CD4-positive, CD25-positive, alpha-beta regulatory T cell (primary cell): ENCODE results near the gene ALLC. TPM values are rescaled to one million over a fixed set of nuclear protein-coding genes. Genes with fewer than 3 reads are reported as not detected.
"Not testable (repeated sequence)": the region's sequence is repeated elsewhere in the genome, so short reads cannot be mapped to it uniquely, and the experiment has no call there.

Experiments used
- ATAC-seq, 2 donors: fragments of 150-1000 bp; cut with Tn5 transposase; one replicate each; pipeline ENCODE4 v1.10.0; 2021; ENCODE audit warnings: low read depth in 2 of 2, moderate number of reproducible peaks in 2 of 2, moderate library complexity in 1 of 2
- DNase-seq, 3 donors: peaks; one replicate each; pipeline versions ENCODE4 v3.0.0 to v3.0.0-alpha.2; 2012 to 2022; ENCODE audit warnings: mixed read lengths in 1 of 3
- H3K27ac ChIP-seq: one replicate; pipeline ENCODE4 v1.7.0; 2013; ENCODE audit warnings: mild to moderate bottlenecking, low read length; ENCODE audit not compliant: insufficient read depth, poor library complexity, severe bottlenecking
- H3K27me3 ChIP-seq: one replicate; pipeline ENCODE4 v1.7.0; 2013; ENCODE audit warnings: low read length; ENCODE audit not compliant: control insufficient read depth, insufficient read depth
- H3K36me3 ChIP-seq: one replicate; pipeline ENCODE4 v1.7.0; 2013; ENCODE audit warnings: mild to moderate bottlenecking, low read length, moderate library complexity; ENCODE audit not compliant: control insufficient read depth, insufficient read depth
- H3K4me1 ChIP-seq: 2 replicates; pipeline ENCODE4 v1.7.0; 2013; ENCODE audit warnings: mild to moderate bottlenecking, low read length; ENCODE audit not compliant: insufficient read depth, control insufficient read depth, poor library complexity, severe bottlenecking
- H3K4me3 ChIP-seq: one replicate; pipeline ENCODE4 v1.7.0; 2013; ENCODE audit warnings: low read depth, mild to moderate bottlenecking, low read length, moderate library complexity
- H3K9me3 ChIP-seq, 2 experiments: 1 replicate in 1 of 2; 2 replicates in 1 of 2; pipeline ENCODE4 v1.7.0; 2013; ENCODE audit warnings: low read length in 2 of 2, mild to moderate bottlenecking in 1 of 2, moderate library complexity in 1 of 2; ENCODE audit not compliant: control insufficient read depth in 2 of 2
- H3K27ac Mint-ChIP-seq, 3 donors: one replicate each; pipeline ENCODE4 v1.8.0; 2020 to 2022; ENCODE audit warnings: mild to moderate bottlenecking in 3 of 3, mixed read lengths in 3 of 3, moderate library complexity in 2 of 3
- H3K27me3 Mint-ChIP-seq: one replicate; pipeline ENCODE4 v1.8.0; 2022; ENCODE audit warnings: mild to moderate bottlenecking, mixed read lengths
- H3K36me3 Mint-ChIP-seq: one replicate; pipeline ENCODE4 v1.8.0; 2020; ENCODE audit warnings: mixed read lengths
- H3K4me1 Mint-ChIP-seq, 4 donors: one replicate each; pipeline ENCODE4 v1.8.0; 2020 to 2022; ENCODE audit warnings: mixed read lengths in 4 of 4, mild to moderate bottlenecking in 1 of 4
- H3K4me3 Mint-ChIP-seq, 4 donors: one replicate each; pipeline ENCODE4 v1.8.0; 2020 to 2022; ENCODE audit warnings: mild to moderate bottlenecking in 4 of 4, mixed read lengths in 4 of 4, moderate library complexity in 3 of 4
- H3K9me3 Mint-ChIP-seq, 7 donors: one replicate each; pipeline ENCODE4 v1.8.0; 2020 to 2022; ENCODE audit warnings: mixed read lengths in 7 of 7, mild to moderate bottlenecking in 3 of 7, moderate library complexity in 2 of 7
- polyA plus RNA-seq, 4 donors: library from polyadenylated mRNA; unstranded; fragments of 300-500 nt; fragmentation: Illumina TruSeq; gene quantifications; one replicate each; pipeline ENCODE4 v1.2.3, GENCODE V29; 2021
- total RNA-seq: library from RNA; stranded (reverse); gene quantifications from one replicate; pipeline ENCODE4 v1.2.3, GENCODE V29; 2022

The ALLC gene
- total and polyA plus RNA-seq, 5 donors from 2014 or later = not detected

DNA sequence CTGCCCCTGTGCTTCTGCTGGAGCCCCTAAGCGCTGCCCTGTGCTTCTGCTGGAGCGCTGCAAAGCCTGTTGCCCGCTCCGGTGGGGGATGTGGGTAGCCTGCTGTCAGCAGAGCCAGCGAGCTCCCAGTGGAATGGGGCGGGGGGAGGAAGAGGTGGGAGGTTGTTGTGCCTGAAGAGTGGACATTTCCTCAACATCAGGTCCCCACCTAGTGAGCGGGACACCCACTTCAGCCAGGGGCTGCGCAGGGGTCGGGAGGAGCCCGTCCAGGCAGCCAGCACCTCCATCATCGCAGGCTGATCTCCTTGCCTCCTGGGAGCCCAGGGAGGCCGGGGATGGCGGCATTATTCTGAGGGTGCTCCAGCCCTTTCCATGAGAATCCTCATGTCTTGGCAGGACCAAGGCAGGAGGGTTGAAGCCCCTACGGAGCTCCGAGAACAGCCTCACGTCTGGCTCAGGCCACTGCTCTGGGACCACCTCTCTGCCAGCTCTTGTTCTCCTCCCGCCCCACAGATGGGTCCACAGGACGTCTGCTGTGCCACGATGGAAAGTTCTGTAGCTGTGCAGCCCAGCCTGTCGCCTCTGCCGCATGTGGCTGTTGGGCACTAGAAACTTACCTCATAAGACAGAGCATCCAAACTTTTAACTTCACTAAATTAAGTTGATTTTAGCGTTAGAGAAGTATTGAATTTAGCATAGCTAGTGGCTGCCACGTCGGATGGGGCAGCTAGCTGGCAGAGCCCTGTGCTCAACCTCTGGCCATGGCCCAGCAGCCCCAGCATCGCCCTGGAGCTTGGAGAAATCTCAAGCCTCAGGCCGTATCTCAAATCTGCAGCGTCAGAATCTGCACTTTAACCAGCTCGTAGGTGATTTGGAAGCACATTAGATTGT is 1.9 kb upstream of the ALLC start:
- no peaks in the 10 kb centered on the region for H3K27me3 Mint-ChIP-seq
- Histone ChIP-seq H3K4me3 (no peak overlapping the region), H3K36me3 (no peaks in the 10 kb centered on the region), H3K27ac (no peak overlapping the region), H3K27me3 (no peaks in the 10 kb centered on the region), H3K4me1 (peaks cover 11% of the 10 kb centered on the region), H3K9me3 (no peaks in the 10 kb centered on the region)
- DNase-seq (no peak), ATAC-seq (no peak)
- H3K9me3 Mint-ChIP-seq = no peaks in the 10 kb centered on the region
- peaks cover under 1 to 21% (median 10%) of the 10 kb centered on the region in 4 donors for H3K4me1 Mint-ChIP-seq
- H3K27ac Mint-ChIP-seq = no peak overlapping the region
- H3K36me3 Mint-ChIP-seq = no peaks in the 10 kb centered on the region
- H3K4me3 Mint-ChIP-seq = no peak overlapping the region

DNA sequence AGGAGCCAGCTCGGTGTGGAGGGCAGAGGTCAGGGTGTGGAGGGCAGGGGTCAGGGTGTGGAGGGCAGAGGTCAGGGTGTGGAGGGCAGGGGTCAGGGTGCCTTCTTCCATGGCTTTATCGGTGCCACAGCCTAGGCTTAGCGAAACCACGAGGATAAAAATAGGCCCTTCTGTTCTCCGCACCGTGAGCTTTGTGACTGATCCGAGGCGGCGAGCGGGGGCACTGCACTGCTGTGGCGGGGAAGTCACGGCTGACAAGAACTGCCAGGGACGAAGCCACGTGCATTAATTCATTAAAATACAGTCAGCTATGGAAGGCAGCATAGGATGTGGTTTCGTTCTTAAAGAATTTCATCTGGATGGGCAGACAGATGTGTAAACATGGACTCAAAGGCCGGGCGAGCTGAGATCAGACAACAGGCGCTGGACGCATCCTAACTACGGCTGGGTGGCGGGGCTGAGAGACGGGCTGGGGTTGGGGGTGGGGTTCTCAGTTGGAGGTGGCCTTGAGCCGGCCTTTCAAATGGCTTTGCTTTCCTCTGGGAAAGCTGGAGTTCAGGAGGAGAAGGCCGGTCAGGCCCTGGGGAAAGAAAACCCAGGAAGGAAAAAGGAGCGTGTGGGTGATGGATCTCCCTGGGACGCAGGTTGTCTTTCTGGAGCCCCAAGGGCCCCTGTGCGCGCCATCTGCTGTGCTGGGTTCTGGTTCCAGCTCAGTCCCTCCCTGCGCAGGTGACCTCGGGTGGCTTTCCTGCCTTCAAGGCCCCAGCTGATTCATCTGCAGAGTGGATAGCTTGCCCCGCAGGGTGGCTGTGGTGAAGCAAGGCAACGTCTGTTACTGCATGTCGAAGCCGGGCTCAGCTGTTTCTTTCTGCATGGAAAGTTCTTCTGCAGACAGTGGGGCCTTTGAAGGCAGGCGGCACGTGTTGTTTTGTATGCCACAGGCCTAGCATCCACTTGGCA is 958 bp upstream of the ALLC start:
- Mint-ChIP-seq H3K36me3 (no peaks in the 10 kb centered on the region), H3K27ac (peak overlapping the region in 2 of 3 donors; percentile 6 to 15), H3K4me3 (no peak overlapping the region), H3K27me3 (no peaks in the 10 kb centered on the region), H3K4me1 (peaks cover 0 to 15% (median 8%) of the 10 kb centered on the region in 4 donors), H3K9me3 (no peaks in the 10 kb centered on the region)
- Histone ChIP-seq H3K27ac (no peak overlapping the region), H3K36me3 (no peaks in the 10 kb centered on the region), H3K4me3 (no peak overlapping the region), H3K4me1 (peaks cover 3% of the 10 kb centered on the region), H3K27me3 (no peaks in the 10 kb centered on the region), H3K9me3 (no peaks in the 10 kb centered on the region)
- ATAC-seq (no peak), DNase-seq (no peak)

DNA sequence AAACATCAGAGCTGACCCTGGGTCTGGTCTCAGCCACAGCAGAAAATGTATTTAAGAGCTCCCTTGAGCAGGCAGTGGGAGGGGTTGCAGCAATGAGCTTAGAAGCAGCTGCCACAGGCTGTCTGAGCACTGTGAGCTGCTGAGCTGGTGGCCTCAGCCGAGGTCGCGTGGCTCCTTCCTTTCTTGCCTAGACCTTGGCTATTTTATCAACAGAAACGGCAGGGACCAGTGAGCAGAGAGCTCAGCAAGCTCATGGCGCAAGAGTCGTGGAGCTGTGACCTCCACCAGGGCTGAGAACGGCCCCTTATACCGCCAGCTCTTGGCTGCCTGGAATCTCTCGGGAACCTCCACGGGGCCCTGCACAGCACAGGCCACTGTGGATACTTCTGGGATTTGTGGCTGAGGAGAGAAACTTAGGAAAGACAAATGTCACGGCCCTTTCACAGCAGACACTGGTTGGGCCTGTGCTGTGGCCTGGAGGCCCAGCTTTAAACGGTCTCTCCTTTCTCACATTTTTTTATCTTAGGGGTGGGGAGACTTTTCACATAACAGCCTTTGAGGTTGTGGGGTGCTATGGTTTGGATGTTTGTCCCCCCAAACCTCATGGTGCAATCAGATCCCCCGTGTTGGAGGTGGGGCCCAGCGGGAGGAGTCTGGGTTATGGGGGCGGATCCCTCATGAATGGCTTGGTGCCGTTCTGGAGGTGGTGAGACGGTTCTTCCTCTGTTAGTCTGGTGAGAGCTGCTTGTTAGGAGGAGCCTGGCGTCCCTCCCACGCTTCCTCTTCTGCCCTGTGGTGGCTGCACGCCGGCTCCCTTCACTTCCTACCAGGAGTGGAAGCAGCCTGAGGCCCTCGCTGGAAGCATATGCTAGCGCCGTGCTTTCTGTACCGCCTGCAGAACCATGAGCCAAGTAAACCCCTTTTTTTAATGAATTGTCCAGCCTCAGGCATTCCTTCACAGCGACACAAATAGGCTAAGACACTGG is 1.7 kb downstream of the ALLC start:
- peak overlapping the region in 2 of 4 donors; percentile 4 to 16 for H3K4me3 Mint-ChIP-seq
- H3K27ac Mint-ChIP-seq = peak overlapping the region in 1 of 3 donors; percentile 59
- H3K36me3 Mint-ChIP-seq = no peaks in the 10 kb centered on the region
- no peaks in the 10 kb centered on the region for H3K9me3 ChIP-seq
- no peaks in the 10 kb centered on the region for H3K4me1 ChIP-seq
- H3K4me3 ChIP-seq = no peak overlapping the region
- no peaks in the 10 kb centered on the region for H3K27me3 ChIP-seq
- no peaks in the 10 kb centered on the region for H3K9me3 Mint-ChIP-seq
- DNase-seq = no peak
- no peak overlapping the region for H3K27ac ChIP-seq
- peaks cover 0 to 16% (median 5%) of the 10 kb centered on the region in 4 donors for H3K4me1 Mint-ChIP-seq
- H3K27me3 Mint-ChIP-seq = no peaks in the 10 kb centered on the region
- no peaks in the 10 kb centered on the region for H3K36me3 ChIP-seq
- ATAC-seq = no peak

DNA sequence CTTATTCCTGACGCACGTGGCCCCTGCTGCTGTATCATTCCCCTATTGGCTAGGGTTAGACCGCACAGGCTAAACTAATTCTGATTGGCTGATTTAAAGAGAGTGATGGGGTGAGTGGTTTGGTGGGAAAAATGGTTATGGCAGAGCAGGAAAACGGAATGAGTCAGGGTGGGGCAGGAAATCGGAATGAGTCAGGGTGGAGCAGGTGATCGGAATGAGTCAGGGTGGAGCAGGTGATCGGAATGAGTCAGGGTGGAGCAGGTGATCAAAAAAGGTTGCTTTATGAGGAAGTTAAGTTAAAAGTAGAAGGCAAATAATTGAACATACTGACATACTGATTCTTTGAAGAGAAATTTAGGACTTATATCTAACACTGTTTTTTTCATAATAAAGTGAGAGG is 2.6 kb downstream of the ALLC start:
- H3K9me3 Mint-ChIP-seq, H3K36me3 ChIP-seq, H3K4me1 ChIP-seq, H3K36me3 Mint-ChIP-seq, H3K9me3 ChIP-seq, H3K27me3 ChIP-seq, H3K4me3 ChIP-seq, DNase-seq, ATAC-seq, H3K27ac ChIP-seq, H3K27me3 Mint-ChIP-seq: not testable (repeated sequence)
- peaks cover 0 to 16% (median 5%) of the 10 kb centered on the region in 4 donors for H3K4me1 Mint-ChIP-seq
- peak overlapping the region in 1 of 3 donors; percentile 59 for H3K27ac Mint-ChIP-seq
- peak overlapping the region in 1 of 4 donors; percentile 10 for H3K4me3 Mint-ChIP-seq

DNA sequence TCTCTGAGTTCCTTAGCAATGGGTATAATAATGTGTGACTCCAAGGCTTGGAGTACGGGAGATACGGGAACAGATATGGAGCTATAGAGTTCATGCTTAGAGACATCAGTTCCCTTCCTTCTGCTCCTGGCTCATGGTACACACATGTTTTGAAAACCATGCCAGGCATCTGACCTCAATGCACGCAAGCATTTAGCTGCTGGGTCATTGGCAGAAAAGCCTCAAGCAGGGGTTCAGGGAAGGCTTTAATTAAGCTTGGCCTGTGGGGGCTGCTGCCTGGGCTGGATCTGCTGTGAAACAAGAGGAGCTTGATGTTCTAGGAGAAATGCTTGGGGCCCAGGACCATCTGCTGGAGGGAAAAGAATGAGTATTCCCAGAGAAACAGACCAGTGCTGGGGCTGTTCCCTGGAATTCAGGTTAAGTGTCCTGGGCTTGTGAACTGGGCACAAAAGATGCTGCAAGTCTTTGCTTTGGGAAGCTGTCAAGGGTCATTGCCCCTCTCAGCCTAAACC is 3.2 kb downstream of the ALLC start:
- Histone ChIP-seq H3K27me3 (no peaks in the 10 kb centered on the region), H3K27ac (no peak overlapping the region), H3K9me3 (no peaks in the 10 kb centered on the region), H3K36me3 (no peaks in the 10 kb centered on the region), H3K4me3 (no peak overlapping the region), H3K4me1 (no peaks in the 10 kb centered on the region)
- ATAC-seq = no peak
- no peak for DNase-seq
- Mint-ChIP-seq H3K4me3 (no peak overlapping the region), H3K27me3 (no peaks in the 10 kb centered on the region), H3K36me3 (no peaks in the 10 kb centered on the region), H3K27ac (peak overlapping the region in 1 of 3 donors; percentile 55), H3K4me1 (peaks cover 0 to 16% (median 5%) of the 10 kb centered on the region in 4 donors), H3K9me3 (peaks cover 0 to 2% (median 0%) of the 10 kb centered on the region in 7 donors)

DNA sequence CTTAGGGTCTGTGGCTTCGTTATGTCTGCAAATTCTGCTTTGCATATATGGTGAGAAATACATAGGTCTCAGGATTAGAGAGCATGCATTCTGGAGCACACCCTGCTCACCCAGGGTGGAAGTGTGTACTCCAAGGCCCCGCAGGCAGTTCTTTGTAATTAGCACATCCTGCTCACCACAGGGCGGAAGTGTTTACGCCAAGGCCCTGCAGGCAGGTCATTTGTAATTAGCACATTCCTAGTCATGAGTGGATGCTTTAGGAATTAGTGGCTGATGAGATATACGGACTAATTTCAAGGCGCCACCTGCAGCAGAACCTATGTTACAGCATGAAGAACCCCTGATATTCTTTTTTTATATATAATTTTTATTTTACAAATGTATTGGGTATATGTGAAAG is 4.2 kb downstream of the ALLC start:
- no peak for DNase-seq
- Histone ChIP-seq H3K4me1 (no peaks in the 10 kb centered on the region), H3K27me3 (no peaks in the 10 kb centered on the region), H3K27ac (no peak overlapping the region), H3K36me3 (no peaks in the 10 kb centered on the region), H3K9me3 (no peaks in the 10 kb centered on the region), H3K4me3 (no peak overlapping the region)
- H3K36me3 Mint-ChIP-seq = no peaks in the 10 kb centered on the region
- H3K9me3 Mint-ChIP-seq = peaks cover 0 to 2% (median 0%) of the 10 kb centered on the region in 7 donors
- H3K4me3 Mint-ChIP-seq = no peak overlapping the region
- H3K27me3 Mint-ChIP-seq = no peaks in the 10 kb centered on the region
- no peak for ATAC-seq
- peak overlapping the region in 1 of 3 donors; percentile 7 for H3K27ac Mint-ChIP-seq
- peaks cover 0 to 16% (median 5%) of the 10 kb centered on the region in 4 donors for H3K4me1 Mint-ChIP-seq

DNA sequence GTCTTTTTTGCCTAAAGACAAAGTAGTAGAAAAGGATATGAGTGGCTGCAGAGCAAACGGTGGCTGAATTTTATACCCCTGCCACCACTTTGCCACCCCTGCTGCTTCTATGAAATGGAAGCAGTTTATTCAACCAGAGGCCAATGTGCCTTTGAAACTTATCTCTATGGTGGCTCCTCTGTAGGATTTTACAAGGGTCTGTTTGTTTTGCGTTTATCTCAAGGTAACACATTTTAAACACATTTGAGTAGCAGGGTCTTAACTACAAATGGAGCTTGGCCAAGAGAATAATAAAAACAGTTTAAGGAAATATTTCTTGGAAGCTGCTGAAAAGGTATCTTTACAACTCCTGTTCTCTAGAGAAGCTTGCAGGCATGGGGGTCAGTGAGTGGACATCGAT is 6.1 kb downstream of the ALLC start:
- no peak for ATAC-seq
- H3K9me3 Mint-ChIP-seq = peaks cover 0 to 2% (median 0%) of the 10 kb centered on the region in 7 donors
- H3K36me3 ChIP-seq = no peaks in the 10 kb centered on the region

More for the DNA sequence above, 6.1 kb downstream of the ALLC start:
- Mint-ChIP-seq H3K36me3 (no peaks in the 10 kb centered on the region), H3K4me1 (peaks cover 0 to 16% (median 5%) of the 10 kb centered on the region in 4 donors), H3K4me3 (no peak overlapping the region), H3K27ac (no peak overlapping the region), H3K27me3 (no peaks in the 10 kb centered on the region)
- no peaks in the 10 kb centered on the region for H3K27me3 ChIP-seq
- no peak overlapping the region for H3K27ac ChIP-seq
- no peak for DNase-seq
- H3K4me1 ChIP-seq = no peaks in the 10 kb centered on the region
- no peaks in the 10 kb centered on the region for H3K9me3 ChIP-seq
- H3K4me3 ChIP-seq = no peak overlapping the region
